NT2/D1 (cell line): ENCODE results near the gene SYT4.

Experiments
- SUZ12 ChIP-seq: IDR thresholded peaks from 2 replicates; pipeline ENCODE4 v1.6.1; 2011; ENCODE audit not compliant: insufficient read length, insufficient read depth; ENCODE audit errors: extremely low read depth
- YY1 ChIP-seq: IDR thresholded peaks from 2 replicates; pipeline ENCODE4 v1.6.1; 2011; ENCODE audit not compliant: insufficient read length, insufficient read depth
- ZNF274 ChIP-seq: IDR thresholded peaks from 2 replicates; pipeline ENCODE4 v1.6.1; 2011; ENCODE audit warnings: mild to moderate bottlenecking, low read depth, low read length

- TF ChIP-seq ZNF274, result no peak
- no peak for TF ChIP-seq SUZ12
- no peak for TF ChIP-seq YY1
Observed at GRCh38 chr18:43238429-43238828, 38.9 kb downstream of the SYT4 start.
